OCI-LY3 (cell line): ENCODE results near the gene CRHR2.

Experiments used
- EZH2phosphoT487 ChIP-seq: fragments of 200-600 bp; shearing (Covaris generic); IDR thresholded peaks from 2 replicates; pipeline ENCODE4 v1.6.1; 2018; ENCODE audit warnings: antibody characterized with exemption, mixed run types, low read depth
- TF ChIP-seq, protein P1 (sequence below): fragments of 200-600, 300-600 bp; sonication (generic); IDR thresholded peaks from 2 replicates; pipeline ENCODE4 v1.5.1; 2014; ENCODE audit warnings: antibody characterized with exemption, low read length, low read depth

DNA sequence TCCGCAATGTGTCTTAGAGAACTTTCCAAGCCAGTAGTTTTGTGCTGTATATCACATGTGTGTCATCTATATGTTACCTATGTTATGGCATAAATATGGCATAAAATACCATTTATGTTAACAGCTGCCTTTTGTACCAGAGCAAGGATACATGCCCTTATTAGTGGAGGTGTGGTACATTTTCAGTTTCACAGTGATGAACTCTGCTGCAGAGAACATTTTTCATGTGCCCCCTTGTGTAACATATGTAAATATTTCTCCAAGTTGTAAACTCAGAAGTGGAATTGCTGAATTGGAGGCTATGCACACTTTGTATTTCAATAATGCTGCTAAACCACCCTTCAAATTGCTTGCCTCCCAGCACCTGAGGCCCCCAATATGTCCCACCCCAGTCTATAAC lies 31.9 kb upstream of the CRHR2 start:
- TF ChIP-seq, protein P1, sequence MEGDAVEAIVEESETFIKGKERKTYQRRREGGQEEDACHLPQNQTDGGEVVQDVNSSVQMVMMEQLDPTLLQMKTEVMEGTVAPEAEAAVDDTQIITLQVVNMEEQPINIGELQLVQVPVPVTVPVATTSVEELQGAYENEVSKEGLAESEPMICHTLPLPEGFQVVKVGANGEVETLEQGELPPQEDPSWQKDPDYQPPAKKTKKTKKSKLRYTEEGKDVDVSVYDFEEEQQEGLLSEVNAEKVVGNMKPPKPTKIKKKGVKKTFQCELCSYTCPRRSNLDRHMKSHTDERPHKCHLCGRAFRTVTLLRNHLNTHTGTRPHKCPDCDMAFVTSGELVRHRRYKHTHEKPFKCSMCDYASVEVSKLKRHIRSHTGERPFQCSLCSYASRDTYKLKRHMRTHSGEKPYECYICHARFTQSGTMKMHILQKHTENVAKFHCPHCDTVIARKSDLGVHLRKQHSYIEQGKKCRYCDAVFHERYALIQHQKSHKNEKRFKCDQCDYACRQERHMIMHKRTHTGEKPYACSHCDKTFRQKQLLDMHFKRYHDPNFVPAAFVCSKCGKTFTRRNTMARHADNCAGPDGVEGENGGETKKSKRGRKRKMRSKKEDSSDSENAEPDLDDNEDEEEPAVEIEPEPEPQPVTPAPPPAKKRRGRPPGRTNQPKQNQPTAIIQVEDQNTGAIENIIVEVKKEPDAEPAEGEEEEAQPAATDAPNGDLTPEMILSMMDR, result no peak
- TF ChIP-seq EZH2phosphoT487, result no peak
